Measurements from ENCODE around the gene CDK10. TPM values are rescaled to one million over a fixed set of nuclear protein-coding genes. Genes with fewer than 3 reads are reported as not detected.

CDK10 gene
- total and polyA plus RNA-seq, 10 of the 15 experiments (the other 5 are each of a cell fraction or from before 2014, with no cell fraction given), result 1.5 to 58.7 (median 36.0) TPM

- no peaks in the 10 kb centered on the region; the same call in 1 of the 2 replicates for H4K20me1 ChIP-seq (ENCODE audit: control insufficient read depth, insufficient read depth)
- H2AFZ ChIP-seq (ENCODE audit: control insufficient read depth, low read depth, low read length), result peak overlapping the region; percentile 77
- H3K36me3 ChIP-seq (ENCODE audit: control insufficient read depth in 2 of 2, insufficient read depth in 2 of 2, low read length in 1 of 2), result peaks cover 0 to 2% of the 10 kb centered on the region in 2 experiments; a peak in 2 of 4 replicates
- ChIA-PET RAD21 (ENCODE audit: unreplicated experiment) (interaction anchor here (0.6 to 3.5 kb wide), 16 partner anchors 14 to 888 kb away, joined by 3 to 26 read pairs (median 5); partner anchors contain the start of genes CDK10, CHMP1A, CPNE7 and SPATA33), SMC1A (ENCODE audit: uncharacterized antibody, unreplicated experiment) (interaction anchor here (0.9 to 1.6 kb wide), 8 partner anchors 12 to 163 kb away, joined by 3 to 12 read pairs (median 4); partner anchors contain the start of gene CDK10), CTCF (interaction anchor here (0.6 to 3.2 kb wide), 28 partner anchors 14 to 212 kb away, joined by 3 to 56 read pairs (median 4); partner anchors contain the start of genes CDK10, CHMP1A, SPATA33 and TCF25), POLR2A (interaction anchor here (0.6 to 2.6 kb wide), 7 partner anchors 14 to 172 kb away, joined by 3 to 20 read pairs (median 7); partner anchors contain the start of genes CDK10 and TCF25)
- H3K9ac ChIP-seq (ENCODE audit: control insufficient read depth, insufficient read depth, low read length), result peak overlapping the region; percentile 41
- intact Hi-C loops (cut with micrococcal nuclease; ENCODE audit: unreplicated experiment), result loop anchor here (1.0 to 10.0 kb wide), 2 partner anchors 160 to 214 kb away; partner anchors contain the start of gene MC1R
- H3K79me2 ChIP-seq (ENCODE audit: control insufficient read depth, insufficient read depth, low read length), result no peaks in the 10 kb centered on the region
- TSS peak; percentile 50 for BruUV-seq (replicated peaks)
- DNase-seq (ENCODE audit: low read depth, low spot score) (no peak), FAIRE-seq (no peak), ATAC-seq (peak; percentile 52)
- H3K4me3 ChIP-seq, result peak overlapping the region; percentile 83
- H3K27me3 ChIP-seq (replicated peaks in 1 of 2; ENCODE audit: control insufficient read depth in 2 of 2, insufficient read depth in 2 of 2, low read length in 1 of 2), result no peaks in the 10 kb centered on the region
- H3K9me3 ChIP-seq (replicated peaks; ENCODE audit: control insufficient read depth, insufficient read depth, low read length), result no peaks in the 10 kb centered on the region
- H3K4me2 ChIP-seq (ENCODE audit: control insufficient read depth, insufficient read depth), result peak overlapping the region; percentile 91
- in situ Hi-C loops (cut with MboI), result loop anchor here (5.0 to 10.0 kb wide), 2 partner anchors 94 to 161 kb away; no protein-coding TSS in a partner anchor
- peaks cover 22% of the 10 kb centered on the region for H3K4me1 ChIP-seq (ENCODE audit: control insufficient read depth, insufficient read depth, low read length)
- 1% methylated on average over 75 of the region's 78 CpGs for WGBS (ENCODE audit: insufficient coverage, insufficient replicate concordance, low lambda C conversion rate, missing lambda C conversion rate)
- no peak overlapping the region; the same call in 1 of the 2 replicates for H3K27ac ChIP-seq (ENCODE audit: control insufficient read depth, insufficient read depth)
- TF ChIP-seq LARP7 (IDR thresholded peaks at IDR 0.05) (peak; percentile 76), ZNF687 (IDR thresholded peaks at IDR 0.05) (peak; percentile 17), BACH1 (IDR thresholded peaks at IDR 0.05; ENCODE audit: borderline replicate concordance) (peak; percentile 48; the same call in 1 of the 2 replicates), SMAD5 (IDR thresholded peaks at IDR 0.05; ENCODE audit: low read depth) (no peak), HCFC1 (IDR thresholded peaks at IDR 0.05; ENCODE audit: low read length) (0 out of 2 replicates have a peak, but pooled peaks have one; percentile 23), MTA2 (IDR thresholded peaks at IDR 0.05; ENCODE audit: low read depth) (no peak), SMARCA5 (IDR thresholded peaks at IDR 0.05) (peak; percentile 28; the same call in 1 of the 2 replicates), SMC3 (IDR thresholded peaks at IDR 0.05; ENCODE audit: borderline replicate concordance, low read length) (peak; percentile 7; the same call in 1 of the 2 replicates), ATF7 (IDR thresholded peaks at IDR 0.05; ENCODE audit: low read depth) (no peak), EGR1 (IDR thresholded peaks at IDR 0.05; ENCODE audit: borderline replicate concordance in 1 of 2, low read depth in 2 of 2, low read length in 2 of 2) (0 out of 3 replicates have a peak, but pooled peaks of 1 of the 2 experiments have one; percentile 38), NR2F1 (conservative IDR thresholded peaks at IDR 0.05) (peak; percentile 17; the same call in 1 of the 2 replicates), GATAD2B (conservative IDR thresholded peaks at IDR 0.05; ENCODE audit: low read depth) (peak; percentile 31; the same call in 1 of the 2 replicates), NFXL1 (IDR thresholded peaks at IDR 0.05; ENCODE audit: borderline replicate concordance) (0 out of 2 replicates have a peak, but pooled peaks have one; percentile 33), ZNF217 (IDR thresholded peaks at IDR 0.05) (0 out of 2 replicates have a peak, but pooled peaks have one; percentile 13), FOXK2 (IDR thresholded peaks at IDR 0.05) (no peak), BHLHE40 (IDR thresholded peaks at IDR 0.05; ENCODE audit: borderline replicate concordance in 1 of 2, low read depth in 2 of 2, low read length in 1 of 2) (peak in 1 of 2 experiments; percentile 61; a peak in 2 of 4 replicates), CTCF (IDR thresholded peaks at IDR 0.05 in 2 of 3, conservative IDR thresholded peaks at IDR 0.05 in 1 of 3; ENCODE audit: control insufficient read depth in 2 of 3, extremely low read depth in 1 of 3, insufficient read depth in 1 of 3, low read depth in 3 of 3, low read length in 3 of 3) (peak; percentile 22 to 44 (median 23); a peak in 3 of 6 replicates)
These were observed 14.3 kb downstream of the CDK10 start for GRCh38 chr16:89700649-89701424.
